Measurements from ENCODE around the gene MYH3.
"Not testable (repeated sequence)": the region's sequence is repeated elsewhere in the genome, so short reads cannot be mapped to it uniquely, and the experiment has no call there.

- not testable (repeated sequence) for TF ChIP-seq CTCF, EP300, POLR2A (IDR thresholded peaks at IDR 0.05)
Measured at GRCh38 chr17:10695875-10696407, 38.8 kb upstream of the MYH3 start.

All from sigmoid colon (tissue), 4 donors.